Fibroblast of the conjunctiva (primary cell): Measurements from ENCODE around the gene COA8.
"Not testable (repeated sequence)": the region's sequence is repeated elsewhere in the genome, so short reads cannot be mapped to it uniquely, and the experiment has no call there.

Source experiments
- DNase-seq: peaks from one replicate; pipeline ENCODE4 v3.0.0-alpha.2; 2010; ENCODE audit warnings: low read depth

The COA8 gene

DNA sequence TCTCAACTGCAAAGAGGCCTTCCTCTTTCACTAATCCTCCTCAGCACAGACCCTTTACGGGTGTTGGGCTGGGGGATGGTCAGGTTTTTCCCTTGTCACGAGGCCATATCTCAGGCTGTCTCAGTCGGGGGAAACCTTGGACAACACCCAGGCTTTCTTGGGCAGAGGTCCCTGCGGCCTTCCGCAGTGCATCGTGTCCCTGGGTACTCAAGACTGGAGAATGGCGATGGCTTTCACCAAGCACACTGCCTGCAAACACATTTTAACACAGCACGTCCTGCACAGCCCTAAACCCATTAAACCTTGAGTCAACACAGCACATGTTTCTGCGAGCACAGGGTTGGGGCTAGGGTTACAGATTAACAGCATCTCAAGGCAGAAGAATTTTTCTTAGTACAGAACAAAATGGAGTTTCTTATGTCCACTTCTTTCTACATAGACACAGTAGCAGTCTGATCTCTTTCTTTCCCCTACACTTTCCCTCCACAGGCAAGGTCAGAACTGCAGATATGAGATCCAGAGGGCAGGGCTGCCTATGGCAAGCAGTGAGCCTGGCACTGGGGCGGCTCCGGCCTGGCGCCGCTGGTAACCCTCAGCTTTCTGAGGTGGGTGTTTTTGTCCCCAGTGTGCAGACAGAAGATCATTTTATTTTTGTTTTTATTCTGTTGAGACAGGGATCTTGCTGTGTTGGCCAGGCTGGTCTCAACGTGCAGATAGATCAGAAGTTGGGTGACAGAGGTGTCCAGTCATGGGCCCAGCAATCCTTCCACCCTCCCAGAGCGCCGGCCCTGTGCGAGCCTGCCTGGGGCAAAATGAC, 37.1 kb upstream of the COA8 start:
- not testable (repeated sequence) for DNase-seq

DNA sequence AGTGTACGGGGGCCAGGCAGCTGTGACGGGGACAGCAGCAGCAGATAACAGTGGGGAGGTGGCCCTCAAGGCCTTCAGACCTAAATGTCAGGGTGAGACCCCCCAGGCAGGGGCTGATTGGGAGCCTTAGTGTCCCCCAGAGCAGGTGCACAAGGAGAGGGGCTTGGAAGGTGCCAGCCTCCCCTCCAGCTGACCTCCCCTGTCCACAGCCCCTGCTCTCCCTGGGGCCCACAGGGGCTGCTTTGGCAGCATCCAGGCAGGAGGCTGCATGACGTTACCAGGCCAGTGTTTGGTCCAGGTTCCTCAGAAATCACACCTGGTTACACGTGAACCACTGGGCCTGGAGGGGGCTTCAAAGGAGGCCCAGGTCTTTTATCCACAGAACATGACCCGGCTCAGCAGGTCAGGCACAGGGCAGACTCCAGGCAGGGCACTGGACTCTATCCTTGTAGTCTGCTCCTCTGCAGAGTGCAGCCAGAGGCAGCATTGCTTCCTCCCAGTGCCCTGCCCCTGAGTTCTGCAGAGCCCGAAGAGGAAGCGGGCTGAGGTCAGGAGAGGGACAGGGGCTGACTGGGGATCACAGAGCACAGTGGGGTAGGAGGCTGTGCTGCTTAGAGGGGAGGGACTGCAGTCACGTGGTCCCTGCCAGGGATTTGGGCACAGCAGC, 36.4 kb upstream of the COA8 start:
- no peak for DNase-seq

DNA sequence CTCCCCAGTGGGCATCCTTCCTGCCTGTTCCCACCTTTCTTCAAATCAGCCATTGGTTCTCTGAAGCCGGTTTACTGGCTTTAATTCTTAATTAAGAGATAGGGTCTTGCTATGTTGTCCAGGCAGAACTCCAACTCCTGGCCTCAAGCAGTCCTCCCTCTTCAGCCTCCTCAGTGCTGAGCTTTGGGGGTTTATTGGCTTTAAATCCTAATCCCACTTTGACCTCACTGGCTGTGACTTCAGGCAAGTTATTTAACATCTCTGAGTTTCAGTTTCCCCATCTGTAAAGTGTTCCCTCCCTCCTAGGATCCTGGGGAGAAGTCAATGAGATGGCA, 35.9 kb upstream of the COA8 start:
- DNase-seq, result no peak

DNA sequence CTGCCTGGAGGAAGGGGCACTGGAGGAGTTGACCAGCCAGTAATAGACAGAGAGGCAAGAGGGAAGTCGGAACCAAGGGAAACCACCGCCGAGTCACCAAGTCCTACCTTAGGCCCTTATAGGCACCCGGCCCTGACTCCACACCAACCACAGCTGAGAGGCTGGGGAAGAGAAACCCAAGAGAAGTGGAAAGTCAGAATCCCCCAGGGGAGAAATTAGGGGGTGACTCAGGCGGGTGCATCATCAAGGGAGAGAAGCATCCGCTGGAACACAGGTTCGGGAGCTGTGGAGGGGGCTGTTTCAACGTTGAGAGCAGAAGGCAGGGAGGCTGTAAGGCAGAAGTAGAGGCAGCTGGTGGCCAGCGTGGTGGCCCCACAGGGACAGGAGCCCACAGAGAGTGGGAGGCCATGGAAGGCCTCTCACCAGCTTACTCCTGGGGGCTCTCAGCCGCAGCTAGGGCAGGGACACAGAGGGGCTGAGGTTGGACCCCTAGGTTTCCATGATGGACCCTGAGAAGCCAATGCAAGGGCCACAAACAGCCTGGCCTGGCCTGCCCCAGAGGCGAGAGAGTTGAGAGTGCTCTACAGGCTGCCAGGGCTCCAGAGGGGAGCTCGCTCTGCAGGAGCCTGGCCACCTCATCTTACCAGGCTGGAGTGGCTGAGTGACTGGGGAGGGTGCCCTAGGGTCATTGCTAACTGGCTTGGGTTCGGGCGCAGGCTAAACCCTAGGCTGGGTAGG, 35.2 kb upstream of the COA8 start:
- DNase-seq, result no peak

DNA sequence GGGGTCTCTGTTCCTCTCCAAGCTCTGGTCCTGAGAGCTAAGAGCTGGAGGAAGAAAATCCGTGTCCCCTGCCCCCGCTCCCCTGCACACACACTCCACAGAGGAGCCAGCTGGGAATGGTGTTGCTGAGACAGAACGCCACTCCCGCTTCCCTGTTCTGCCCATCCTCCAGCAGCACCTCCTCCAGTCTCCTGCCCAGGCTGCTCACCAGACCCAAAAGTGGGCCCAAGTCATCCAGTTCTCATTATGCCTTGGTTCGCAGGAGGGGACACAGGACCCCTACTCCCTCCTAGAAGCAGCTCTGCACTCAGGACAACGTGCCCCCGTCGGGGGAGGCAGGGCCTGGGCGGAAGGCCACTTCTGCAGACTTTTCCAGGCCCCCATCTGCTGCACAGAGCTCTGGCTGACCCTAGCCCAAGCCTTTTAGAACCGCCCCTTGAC, 34.6 kb upstream of the COA8 start:
- DNase-seq, result no peak

DNA sequence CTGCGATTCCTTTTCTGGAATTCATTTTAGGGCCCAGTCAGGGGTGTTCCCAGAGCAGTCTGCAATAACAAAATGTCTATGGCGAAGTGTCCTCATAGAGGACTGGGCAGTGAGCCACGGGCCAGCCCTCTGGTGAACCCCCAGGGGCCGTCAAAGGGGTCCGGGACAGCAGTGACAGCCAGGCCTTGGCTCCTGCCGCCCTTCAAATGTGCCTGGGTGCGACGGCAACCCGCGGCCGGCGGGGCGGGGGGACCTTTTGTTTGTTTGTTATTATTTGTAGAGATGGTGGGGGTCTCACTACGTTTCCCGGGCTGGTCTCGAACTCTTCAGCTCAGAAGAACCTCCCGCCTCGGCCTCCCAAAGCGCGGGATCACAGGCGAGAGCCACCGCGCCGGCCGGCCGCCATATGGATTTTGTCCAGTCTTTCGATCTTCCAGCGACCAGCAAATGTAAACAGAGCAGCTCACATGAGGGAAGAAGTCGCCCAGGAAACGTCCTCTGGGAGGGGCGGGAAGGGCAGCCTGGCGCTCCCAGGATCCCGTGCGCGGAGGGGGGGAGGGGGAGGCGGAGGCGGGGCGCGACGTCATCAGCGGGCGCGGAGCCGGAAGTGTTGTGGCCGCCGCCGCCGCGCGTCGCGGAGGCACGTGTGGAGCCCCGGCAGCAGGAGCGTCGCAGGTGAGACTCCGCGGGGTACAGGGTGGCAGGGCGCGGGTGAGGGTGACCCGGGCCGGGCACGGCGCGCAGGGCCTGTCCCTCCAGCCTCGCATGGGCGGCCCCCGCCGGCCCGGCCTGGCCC, 34.0 kb upstream of the COA8 start, which contains the start of gene TRMT61A:
Gene TRMT61A, plus strand, starts transcription at position 610 of the 796 bp plus-strand sequence. CDS start 783 bp downstream, outside the sequence.
- DNase-seq, result peak; percentile 88

DNA sequence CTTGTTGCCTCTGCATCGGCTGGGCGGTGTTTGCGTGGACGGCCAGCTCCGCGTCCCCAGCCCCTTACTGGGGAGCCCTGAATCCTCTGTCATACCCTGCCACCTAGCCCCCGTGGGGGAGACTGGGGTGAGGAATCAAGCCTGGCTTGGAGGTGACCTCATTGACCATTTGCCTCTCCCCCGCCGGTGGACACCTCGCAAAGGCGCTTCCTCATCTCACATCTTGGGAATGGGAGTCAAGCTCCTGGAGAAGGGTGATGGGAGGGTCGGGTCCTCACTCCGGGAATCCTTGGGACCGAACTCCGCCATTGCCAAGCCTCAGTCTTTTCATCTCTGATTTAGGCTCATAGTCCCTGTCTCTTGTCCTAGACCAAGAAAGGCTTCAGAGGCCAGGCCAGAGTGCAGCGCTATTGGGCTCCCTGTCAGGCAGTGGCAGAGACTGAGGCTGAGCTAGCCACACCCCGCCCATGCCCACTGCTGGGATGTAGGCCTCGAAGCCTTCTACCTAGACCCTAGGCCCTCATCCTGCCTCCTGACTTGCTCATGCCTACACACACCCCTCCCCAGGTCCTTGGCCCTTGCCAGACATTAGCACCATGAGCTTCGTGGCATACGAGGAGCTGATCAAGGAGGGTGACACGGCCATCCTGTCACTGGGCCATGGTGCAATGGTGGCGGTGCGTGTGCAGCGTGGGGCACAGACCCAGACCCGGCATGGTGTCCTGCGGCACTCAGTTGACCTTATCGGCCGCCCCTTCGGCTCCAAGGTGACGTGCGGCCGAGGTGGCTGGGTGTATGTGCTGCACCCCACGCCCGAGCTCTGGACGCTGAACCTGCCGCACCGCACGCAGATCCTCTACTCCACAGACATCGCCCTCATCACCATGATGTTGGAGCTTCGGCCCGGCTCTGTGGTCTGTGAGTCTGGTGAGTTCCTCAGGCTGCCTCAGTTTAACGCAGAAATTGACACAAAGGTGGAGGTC, 33.1 kb upstream of the COA8 start:
- no peak for DNase-seq

DNA sequence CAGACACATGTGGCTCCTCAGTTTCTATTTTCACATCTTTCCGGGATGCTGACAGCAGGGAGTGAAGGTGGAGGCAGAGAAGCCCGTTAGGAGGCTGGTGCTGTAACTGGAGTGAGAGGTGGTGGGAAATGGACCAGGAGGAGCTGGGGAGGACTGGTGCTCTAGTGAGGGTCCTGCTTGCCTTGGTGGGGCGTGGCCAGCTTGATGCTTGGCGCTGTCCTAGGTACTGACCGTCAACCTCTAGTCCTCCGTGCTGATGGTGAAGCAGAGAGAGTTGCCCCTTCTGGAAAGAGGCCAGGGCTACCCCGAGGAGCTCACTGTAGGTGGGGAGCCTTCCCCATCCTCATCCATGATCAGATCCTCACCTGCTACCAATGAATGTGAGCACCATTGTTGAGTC, 32.4 kb upstream of the COA8 start:
- no peak for DNase-seq

DNA sequence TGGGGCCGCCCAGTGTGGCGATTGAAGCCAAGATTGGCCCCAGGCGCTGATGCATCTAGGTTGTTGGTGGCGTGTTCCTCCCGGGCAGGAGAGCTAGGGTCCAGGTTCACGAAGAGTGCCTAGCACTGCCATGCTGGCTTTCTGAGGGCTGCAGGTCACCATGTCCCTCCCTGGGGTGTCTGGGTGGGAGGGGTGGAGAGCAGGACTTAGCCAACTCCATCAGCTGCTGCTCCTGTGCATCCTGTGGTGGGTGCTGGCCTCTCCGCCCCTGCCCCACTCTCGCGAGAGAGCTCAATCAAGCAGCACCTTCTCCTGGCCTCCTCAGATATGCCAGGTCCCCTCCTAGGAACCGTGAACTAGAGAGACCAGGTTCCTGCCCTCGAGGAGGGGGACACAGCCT, 31.9 kb upstream of the COA8 start:
- DNase-seq, result no peak

DNA sequence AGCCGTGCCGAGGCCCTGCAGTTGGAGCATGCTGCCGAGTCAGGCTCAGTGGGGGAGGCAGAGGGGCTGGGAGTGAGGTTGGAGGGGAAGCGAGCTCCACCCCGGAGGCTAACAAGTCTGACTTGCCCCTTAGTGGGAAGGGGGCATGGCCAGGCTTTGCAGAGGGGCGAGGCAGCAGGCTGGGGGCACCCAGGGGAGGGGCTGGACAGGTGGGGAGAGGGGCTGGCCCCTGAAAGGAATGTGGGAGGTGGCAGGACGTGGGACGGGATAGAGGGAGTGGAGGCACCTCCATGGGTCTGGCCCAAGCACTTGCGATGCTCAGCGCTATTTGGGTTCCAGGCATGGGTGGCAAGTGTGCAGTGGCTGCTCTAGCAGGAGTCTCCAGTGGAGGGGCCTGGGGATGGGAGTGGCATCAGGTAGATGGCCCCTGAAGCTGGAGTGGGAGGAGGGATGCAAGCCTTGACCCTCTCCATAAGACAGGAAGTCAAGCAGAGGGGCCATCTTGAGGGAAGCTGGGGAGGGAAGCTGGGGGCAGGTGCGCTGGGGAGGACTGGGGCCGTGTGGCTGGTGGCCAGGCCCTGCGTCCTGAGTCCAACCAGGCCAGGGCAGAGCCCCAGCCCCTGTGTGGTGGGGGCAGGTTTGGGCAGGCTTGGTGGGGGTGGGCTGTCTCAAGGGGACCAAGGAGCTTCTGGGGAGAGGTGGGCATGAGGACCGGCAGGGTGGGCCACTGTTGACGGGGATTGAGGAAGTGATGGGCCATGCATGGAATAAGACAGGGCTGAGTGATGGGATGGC, 31.1 kb upstream of the COA8 start:
- no peak for DNase-seq

DNA sequence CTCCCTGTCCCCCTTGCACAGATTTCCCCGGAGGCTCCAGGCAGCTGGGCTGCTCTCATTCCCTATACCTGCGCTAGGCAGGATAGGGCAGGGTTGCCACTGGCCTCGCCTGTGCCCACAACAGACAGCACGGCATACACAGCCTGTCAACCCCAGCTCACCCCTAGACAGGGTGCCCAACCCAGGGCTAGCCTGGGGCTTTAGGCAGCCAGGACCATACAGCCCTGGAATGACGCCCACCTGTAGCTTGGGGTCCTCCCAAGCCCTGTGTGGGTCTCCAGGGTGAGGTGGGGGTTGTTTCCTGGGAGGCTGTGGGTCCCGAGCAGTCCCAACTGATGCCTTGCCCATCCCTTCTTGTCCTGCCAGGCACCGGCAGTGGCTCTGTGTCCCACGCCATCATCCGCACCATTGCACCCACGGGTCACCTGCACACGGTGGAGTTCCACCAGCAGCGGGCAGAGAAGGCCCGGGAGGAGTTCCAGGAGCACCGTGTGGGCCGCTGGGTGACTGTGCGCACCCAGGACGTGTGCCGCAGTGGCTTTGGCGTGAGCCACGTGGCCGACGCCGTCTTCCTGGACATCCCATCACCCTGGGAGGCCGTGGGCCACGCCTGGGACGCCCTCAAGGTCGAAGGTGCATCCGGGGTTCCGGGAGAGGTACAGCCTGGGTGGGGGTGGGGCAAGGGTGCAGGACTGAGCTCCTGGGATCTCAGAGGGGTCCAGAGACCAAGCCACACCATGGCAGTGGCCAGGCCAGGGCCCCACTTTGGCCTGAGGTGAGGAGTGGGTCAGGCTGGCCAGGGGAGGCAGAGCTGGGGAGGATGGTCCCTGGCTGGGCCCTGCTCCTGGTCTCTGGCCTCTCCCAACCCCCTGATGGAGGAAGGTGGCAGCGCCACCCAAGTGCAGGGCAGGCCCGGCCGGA, 30.3 kb upstream of the COA8 start:
- no peak for DNase-seq

DNA sequence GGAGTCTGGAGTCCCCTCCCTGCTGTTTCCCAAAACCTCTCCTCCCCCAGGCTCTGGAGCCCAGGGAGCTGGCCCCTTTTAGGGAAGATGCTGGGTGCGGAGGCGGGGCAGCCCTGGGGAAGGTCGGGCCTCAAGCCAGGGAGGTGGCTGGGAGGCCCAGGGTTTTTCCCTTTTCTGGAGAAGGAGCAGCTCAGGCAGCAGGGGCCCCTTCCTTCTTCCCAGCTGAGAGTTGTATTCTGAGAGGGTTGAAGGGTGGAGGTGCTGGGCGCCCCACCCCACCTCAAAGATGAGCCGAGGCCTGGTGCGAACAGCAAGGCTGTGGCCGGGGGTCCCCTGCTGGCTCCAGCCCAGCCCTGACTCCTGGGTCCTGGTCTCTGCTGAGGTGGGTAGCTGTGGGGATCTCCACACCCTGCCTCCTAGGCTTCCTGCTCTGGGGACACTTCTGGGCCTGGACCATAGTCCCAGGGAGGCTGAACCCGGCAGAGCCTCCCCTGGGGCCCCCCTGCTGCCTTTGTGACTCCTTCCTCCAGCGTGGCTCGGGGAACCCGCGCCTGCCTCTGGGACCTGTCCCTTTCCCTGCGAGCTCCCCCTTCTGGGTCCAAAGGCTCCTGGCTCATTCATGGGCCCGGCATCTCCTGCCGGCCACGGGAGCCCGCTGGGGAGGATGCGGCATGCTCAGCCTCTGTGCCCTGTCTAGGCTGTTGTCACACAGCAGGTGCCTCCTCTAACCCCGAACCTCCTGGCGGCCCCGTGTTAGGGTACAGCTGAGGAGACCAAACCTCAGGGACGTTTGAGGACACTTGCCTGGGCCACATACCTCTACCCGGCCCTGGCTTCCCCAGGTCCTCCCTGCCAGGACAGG, 29.4 kb upstream of the COA8 start:
- DNase-seq, result no peak

DNA sequence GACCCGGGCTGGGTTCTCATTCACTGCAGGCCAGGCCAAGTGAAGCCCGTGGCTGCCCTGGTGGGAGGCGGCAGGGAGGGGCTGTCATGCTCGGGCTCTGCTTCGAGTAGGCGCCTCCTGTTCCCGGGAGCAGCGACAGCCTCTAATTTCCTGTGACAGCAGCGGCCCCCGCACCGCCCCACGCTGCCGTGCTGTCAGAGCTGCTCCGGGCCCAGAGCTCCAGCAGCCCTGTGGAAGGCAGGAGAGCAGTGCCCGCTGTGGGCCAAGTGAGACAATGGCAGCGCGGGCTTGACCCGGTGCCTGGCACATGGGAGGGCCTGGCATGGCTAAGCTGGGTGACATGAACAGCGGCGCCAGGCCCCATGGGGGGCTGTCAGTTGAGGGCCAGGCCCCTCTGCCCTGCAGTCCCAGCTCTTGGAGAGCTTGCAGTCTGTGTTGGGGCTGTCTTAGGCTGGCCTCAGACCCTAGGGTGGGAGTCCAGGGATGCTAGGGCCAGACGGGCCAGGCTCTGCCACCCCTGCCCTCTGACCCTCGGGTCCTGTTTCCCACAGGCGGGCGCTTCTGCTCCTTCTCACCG, 28.7 kb upstream of the COA8 start:
- DNase-seq, result no peak

DNA sequence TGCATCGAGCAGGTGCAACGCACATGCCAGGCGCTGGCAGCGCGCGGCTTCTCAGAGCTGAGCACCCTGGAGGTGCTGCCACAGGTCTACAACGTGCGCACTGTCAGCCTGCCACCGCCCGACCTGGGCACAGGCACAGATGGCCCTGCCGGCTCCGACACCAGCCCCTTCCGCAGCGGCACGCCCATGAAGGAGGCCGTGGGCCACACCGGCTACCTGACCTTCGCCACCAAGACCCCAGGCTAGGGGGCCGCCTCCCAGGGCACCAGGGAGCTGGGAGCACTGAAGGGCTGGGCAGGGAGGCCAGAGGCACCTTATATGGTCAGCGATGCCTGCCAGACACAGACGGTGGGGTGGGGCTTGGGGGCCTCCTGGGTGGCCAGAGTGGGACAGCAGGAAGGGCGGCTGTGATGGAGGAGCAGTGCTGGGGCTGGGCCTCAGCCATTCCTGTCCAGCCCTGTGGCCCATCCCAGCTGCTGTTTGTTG, 28.1 kb upstream of the COA8 start:
- no peak for DNase-seq

DNA sequence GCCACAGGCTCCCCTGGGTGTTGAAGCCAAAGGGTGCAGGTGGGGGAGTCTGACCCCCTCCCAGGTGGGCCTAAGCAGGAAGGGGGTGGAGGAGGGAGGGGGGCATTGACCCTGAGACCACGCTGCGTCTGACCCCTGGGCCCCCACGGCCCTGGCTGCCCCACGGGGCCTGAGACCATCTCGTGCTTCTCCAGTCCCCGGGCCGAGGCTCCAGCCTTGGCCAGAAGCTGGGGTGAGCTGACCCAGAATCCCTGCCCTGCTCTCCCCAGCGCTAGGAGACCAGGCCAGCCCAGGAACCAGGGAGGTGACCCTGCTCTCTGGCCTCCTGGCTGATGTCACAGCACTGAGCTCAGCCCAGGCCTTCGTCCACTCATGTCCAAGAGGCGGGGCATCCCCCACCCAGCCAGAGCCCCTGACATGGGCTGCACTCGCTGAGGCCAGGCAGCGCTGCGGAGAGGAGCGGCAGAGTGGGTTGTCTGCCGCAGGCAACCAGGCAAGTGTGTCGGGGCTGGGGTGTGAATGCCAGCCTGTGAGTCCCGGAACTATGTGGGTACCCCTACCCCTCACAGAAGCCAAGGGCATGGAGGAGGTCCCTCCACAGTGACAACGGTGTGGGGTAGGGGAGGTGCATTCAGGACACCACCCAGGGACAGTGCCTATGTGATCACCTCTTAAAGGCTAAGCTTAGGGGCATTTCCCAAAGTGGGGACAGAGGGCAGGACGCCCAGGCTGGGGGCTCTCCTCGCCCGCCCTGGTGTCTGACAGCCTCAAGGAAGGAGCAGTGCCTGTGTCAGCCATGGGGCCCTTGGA, 27.5 kb upstream of the COA8 start:
- no peak for DNase-seq

DNA sequence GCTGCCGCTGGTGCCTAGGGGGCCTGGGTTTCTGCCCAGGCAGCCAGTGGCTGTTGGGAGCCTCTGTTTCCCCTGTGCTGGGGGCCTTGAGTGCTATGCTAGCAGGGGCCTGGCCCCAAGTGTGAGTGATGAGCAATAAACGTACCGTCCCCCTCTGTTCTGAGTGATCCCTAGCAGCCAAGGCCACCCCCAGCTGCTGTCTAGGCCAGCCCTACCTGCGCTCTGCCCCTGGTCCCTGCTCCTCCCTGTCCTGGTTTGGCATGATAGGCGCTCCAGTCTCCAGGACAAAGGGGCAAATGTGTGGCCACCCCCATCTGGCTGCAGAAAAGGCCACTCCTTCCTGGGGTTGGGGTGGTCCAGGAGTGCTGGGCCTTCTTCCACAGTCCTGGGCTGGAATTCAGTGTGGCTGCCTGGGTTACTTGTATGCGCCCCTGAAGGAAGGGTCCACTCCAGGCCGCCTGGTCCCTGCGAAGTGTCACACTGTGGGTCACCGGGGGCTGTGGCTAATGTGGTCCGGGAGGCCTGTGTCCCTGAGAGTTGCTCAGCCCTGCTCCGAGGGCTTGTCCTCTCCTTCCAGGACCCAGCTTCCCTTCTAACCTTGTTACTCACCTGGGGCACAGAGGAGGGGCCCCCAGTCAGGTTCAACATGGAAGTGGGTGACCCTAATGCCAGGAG, 26.7 kb upstream of the COA8 start:
- no peak for DNase-seq
